MM.1S (cell line): ENCODE results near the gene PRDM5.

Experiments used
- DNase-seq: peaks from one replicate; pipeline ENCODE4 v3.0.0-alpha.2; 2015
- H2AFZ ChIP-seq: fragments of 300-600 bp; sonication (generic); 2 replicates; pipeline ENCODE4 v1.6.0; 2016; ENCODE audit warnings: antibody characterized with exemption, low read length
- H3F3A ChIP-seq: fragments of 300-600 bp; sonication (generic); 2 replicates; pipeline ENCODE4 v1.6.1; 2016; ENCODE audit warnings: mild to moderate bottlenecking, antibody characterized with exemption, low read length, moderate library complexity, mixed read lengths; ENCODE audit not compliant: insufficient read depth
- H3K27ac ChIP-seq: fragments of 300-600 bp; sonication (generic); 2 replicates; pipeline ENCODE4 v1.5.1; 2016; ENCODE audit warnings: mild to moderate bottlenecking, low read length
- H3K27me3 ChIP-seq: fragments of 300-600 bp; sonication (generic); replicated peaks from 2 replicates; pipeline ENCODE4 v1.6.0; 2016; ENCODE audit warnings: low read length; ENCODE audit not compliant: insufficient read depth
- H3K36me3 ChIP-seq: fragments of 300-600 bp; sonication (generic); replicated peaks from 2 replicates; pipeline ENCODE4 v1.6.1; 2016; ENCODE audit warnings: mild to moderate bottlenecking, low read length, mixed read lengths; ENCODE audit not compliant: insufficient read depth
- H3K4me1 ChIP-seq: fragments of 300-600 bp; sonication (generic); 2 replicates; pipeline ENCODE4 v1.6.1; 2016; ENCODE audit warnings: low read length, mixed read lengths
- H3K4me2 ChIP-seq: fragments of 300-600 bp; sonication (generic); 2 replicates; pipeline ENCODE4 v1.6.0; 2016; ENCODE audit warnings: low read depth, low read length
- H3K4me3 ChIP-seq: fragments of 300-600 bp; sonication (generic); 2 replicates; pipeline ENCODE4 v1.5.1; 2016; ENCODE audit warnings: low read length, mixed read lengths
- H3K79me2 ChIP-seq: fragments of 300-600 bp; sonication (generic); 2 replicates; pipeline ENCODE4 v1.6.1; 2016; ENCODE audit warnings: mixed run types, low read length, mixed read lengths
- H3K9ac ChIP-seq: fragments of 300-600 bp; sonication (generic); 2 replicates; pipeline ENCODE4 v1.6.1; 2016; ENCODE audit warnings: low read length, mixed read lengths
- H3K9me2 ChIP-seq: fragments of 300-600 bp; sonication (generic); replicated peaks from 2 replicates; pipeline ENCODE4 v1.6.1; 2016; ENCODE audit warnings: mild to moderate bottlenecking, low read length, mixed read lengths; ENCODE audit not compliant: insufficient read depth
- H3K9me3 ChIP-seq: fragments of 300-600 bp; sonication (generic); replicated peaks from 2 replicates; pipeline ENCODE4 v1.6.1; 2016; ENCODE audit warnings: mild to moderate bottlenecking, low read length, mixed read lengths; ENCODE audit not compliant: insufficient read depth
- H4K20me1 ChIP-seq: fragments of 300-600 bp; sonication (generic); 2 replicates; pipeline ENCODE4 v1.6.1; 2016; ENCODE audit warnings: mild to moderate bottlenecking, low read length, moderate library complexity, mixed read lengths; ENCODE audit not compliant: insufficient read depth
- CTCF ChIP-seq: fragments of 300-600 bp; sonication (generic); IDR thresholded peaks from 2 replicates; pipeline ENCODE4 v1.5.1; 2016; ENCODE audit warnings: antibody characterized with exemption, low read length, mixed read lengths
- EZH2 ChIP-seq: fragments of 300-600 bp; sonication (generic); optimal IDR thresholded peaks from 2 replicates; pipeline ENCODE3; 2017; ENCODE audit warnings: low read depth, mild to moderate bottlenecking, antibody characterized with exemption, low read length, mixed read lengths
- EZH2phosphoT487 ChIP-seq: fragments of 300-600 bp; sonication (generic); IDR thresholded peaks from 2 replicates; pipeline ENCODE4 v1.6.1; 2018; ENCODE audit warnings: antibody characterized with exemption, low read length

Gene PRDM5

GRCh38 chr4:120895554-120895953 is 27.0 kb downstream of the PRDM5 start:
- DNase-seq: no peak
- Histone ChIP-seq H3K27me3 (no peaks in the 10 kb centered on the region), H3K4me3 (no peak overlapping the region), H3K27ac (no peak overlapping the region), H2AFZ (no peak overlapping the region), H3F3A (no peaks in the 10 kb centered on the region), H3K4me1 (no peaks in the 10 kb centered on the region), H3K9me2 (no peaks in the 10 kb centered on the region), H3K4me2 (no peak overlapping the region), H4K20me1 (no peaks in the 10 kb centered on the region), H3K9ac (no peak overlapping the region), H3K9me3 (no peaks in the 10 kb centered on the region), H3K79me2 (no peaks in the 10 kb centered on the region), H3K36me3 (no peaks in the 10 kb centered on the region; the same call in 1 of the 2 replicates)
- TF ChIP-seq CTCF (no peak), EZH2phosphoT487 (no peak), EZH2 (no peak)

- H3K4me1 ChIP-seq: no peaks in the 10 kb centered on the region
- no peak overlapping the region for H3K4me3 ChIP-seq
These were observed 29.2 kb downstream of the PRDM5 start for GRCh38 chr4:120893314-120893713.

GRCh38 chr4:120886191-120886590 is 36.3 kb downstream of the PRDM5 start:
- DNase-seq: no peak
- TF ChIP-seq EZH2phosphoT487: no peak
- no peak for TF ChIP-seq EZH2
- no peak for TF ChIP-seq CTCF
- Histone ChIP-seq H3K9me3 (no peaks in the 10 kb centered on the region), H3K79me2 (no peaks in the 10 kb centered on the region), H3K4me1 (no peaks in the 10 kb centered on the region), H3K36me3 (no peaks in the 10 kb centered on the region; the same call in 1 of the 2 replicates), H3F3A (no peaks in the 10 kb centered on the region), H3K4me2 (no peak overlapping the region), H2AFZ (no peak overlapping the region), H3K9ac (no peak overlapping the region), H3K27me3 (no peaks in the 10 kb centered on the region), H3K27ac (no peak overlapping the region), H4K20me1 (no peaks in the 10 kb centered on the region), H3K9me2 (no peaks in the 10 kb centered on the region), H3K4me3 (no peak overlapping the region)

More at GRCh38 chr4:120893314-120893713, 29.2 kb downstream of the PRDM5 start:
- no peaks in the 10 kb centered on the region for H3K9me2 ChIP-seq
- no peaks in the 10 kb centered on the region for H3K36me3 ChIP-seq
- no peak for DNase-seq
- no peaks in the 10 kb centered on the region for H3F3A ChIP-seq
- H2AFZ ChIP-seq: no peak overlapping the region
- H3K9me3 ChIP-seq: no peaks in the 10 kb centered on the region
- H3K27me3 ChIP-seq: no peaks in the 10 kb centered on the region
- no peak overlapping the region for H3K27ac ChIP-seq
- no peak overlapping the region for H3K4me2 ChIP-seq
- H4K20me1 ChIP-seq: no peaks in the 10 kb centered on the region
- TF ChIP-seq EZH2phosphoT487 (no peak), EZH2 (no peak), CTCF (no peak)
- H3K79me2 ChIP-seq: no peaks in the 10 kb centered on the region
- H3K9ac ChIP-seq: no peak overlapping the region
